ENCODE results near the gene APOL5. TPM values are rescaled to one million over a fixed set of nuclear protein-coding genes. Genes with fewer than 3 reads are reported as not detected.
"Not testable (repeated sequence)": the region's sequence is repeated elsewhere in the genome, so short reads cannot be mapped to it uniquely, and the experiment has no call there.

Gene APOL5
- total RNA-seq, 1 experiment from 2014 or later = not detected

DNA sequence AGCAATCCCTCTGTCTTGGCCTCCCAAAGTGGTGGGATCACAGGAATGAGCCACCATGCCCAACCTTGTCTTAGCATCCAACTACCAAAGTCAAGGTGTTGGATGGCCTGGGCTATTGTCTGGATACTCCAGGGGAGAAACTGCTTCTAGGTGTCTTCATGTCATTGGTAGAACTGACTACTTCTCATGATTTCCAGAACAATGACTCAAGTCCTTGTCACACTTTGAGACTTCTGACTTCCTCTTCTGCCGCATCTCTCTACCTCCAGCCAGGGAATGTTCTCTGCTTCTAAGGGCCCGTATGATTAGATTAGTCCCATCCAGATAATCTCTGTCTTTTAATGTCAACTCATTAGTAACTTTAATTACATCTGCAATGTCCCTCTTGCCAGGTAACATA, 38.8 kb upstream of the APOL5 start (continued):
- TF ChIP-seq AFF4 (CRISPR knock-in tag; IDR thresholded peaks at IDR 0.05; ENCODE audit: borderline replicate concordance) = no peak
- no peak for TF ChIP-seq IRF2 (CRISPR knock-in tag; IDR thresholded peaks at IDR 0.05; ENCODE audit: borderline replicate concordance, low read depth)
- TF ChIP-seq, protein P1, sequence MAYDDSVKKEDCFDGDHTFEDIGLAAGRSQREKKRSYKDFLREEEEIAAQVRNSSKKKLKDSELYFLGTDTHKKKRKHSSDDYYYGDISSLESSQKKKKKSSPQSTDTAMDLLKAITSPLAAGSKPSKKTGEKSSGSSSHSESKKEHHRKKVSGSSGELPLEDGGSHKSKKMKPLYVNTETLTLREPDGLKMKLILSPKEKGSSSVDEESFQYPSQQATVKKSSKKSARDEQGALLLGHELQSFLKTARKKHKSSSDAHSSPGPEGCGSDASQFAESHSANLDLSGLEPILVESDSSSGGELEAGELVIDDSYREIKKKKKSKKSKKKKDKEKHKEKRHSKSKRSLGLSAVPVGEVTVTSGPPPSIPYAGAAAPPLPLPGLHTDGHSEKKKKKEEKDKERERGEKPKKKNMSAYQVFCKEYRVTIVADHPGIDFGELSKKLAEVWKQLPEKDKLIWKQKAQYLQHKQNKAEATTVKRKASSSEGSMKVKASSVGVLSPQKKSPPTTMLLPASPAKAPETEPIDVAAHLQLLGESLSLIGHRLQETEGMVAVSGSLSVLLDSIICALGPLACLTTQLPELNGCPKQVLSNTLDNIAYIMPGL (CRISPR knock-in tag; IDR thresholded peaks at IDR 0.05) = no peak
- no peak for TF ChIP-seq ESRRA (CRISPR knock-in tag; IDR thresholded peaks at IDR 0.05; ENCODE audit: borderline replicate concordance)
- TF ChIP-seq NR3C1 (CRISPR knock-in tag; conservative IDR thresholded peaks at IDR 0.05; ENCODE audit: low read depth) = no peak
- no peak for TF ChIP-seq FOXK1 (CRISPR knock-in tag; IDR thresholded peaks at IDR 0.05)
- TF ChIP-seq, protein P2, sequence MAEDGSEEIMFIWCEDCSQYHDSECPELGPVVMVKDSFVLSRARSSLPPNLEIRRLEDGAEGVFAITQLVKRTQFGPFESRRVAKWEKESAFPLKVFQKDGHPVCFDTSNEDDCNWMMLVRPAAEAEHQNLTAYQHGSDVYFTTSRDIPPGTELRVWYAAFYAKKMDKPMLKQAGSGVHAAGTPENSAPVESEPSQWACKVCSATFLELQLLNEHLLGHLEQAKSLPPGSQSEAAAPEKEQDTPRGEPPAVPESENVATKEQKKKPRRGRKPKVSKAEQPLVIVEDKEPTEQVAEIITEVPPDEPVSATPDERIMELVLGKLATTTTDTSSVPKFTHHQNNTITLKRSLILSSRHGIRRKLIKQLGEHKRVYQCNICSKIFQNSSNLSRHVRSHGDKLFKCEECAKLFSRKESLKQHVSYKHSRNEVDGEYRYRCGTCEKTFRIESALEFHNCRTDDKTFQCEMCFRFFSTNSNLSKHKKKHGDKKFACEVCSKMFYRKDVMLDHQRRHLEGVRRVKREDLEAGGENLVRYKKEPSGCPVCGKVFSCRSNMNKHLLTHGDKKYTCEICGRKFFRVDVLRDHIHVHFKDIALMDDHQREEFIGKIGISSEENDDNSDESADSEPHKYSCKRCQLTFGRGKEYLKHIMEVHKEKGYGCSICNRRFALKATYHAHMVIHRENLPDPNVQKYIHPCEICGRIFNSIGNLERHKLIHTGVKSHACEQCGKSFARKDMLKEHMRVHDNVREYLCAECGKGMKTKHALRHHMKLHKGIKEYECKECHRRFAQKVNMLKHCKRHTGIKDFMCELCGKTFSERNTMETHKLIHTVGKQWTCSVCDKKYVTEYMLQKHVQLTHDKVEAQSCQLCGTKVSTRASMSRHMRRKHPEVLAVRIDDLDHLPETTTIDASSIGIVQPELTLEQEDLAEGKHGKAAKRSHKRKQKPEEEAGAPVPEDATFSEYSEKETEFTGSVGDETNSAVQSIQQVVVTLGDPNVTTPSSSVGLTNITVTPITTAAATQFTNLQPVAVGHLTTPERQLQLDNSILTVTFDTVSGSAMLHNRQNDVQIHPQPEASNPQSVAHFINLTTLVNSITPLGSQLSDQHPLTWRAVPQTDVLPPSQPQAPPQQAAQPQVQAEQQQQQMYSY (CRISPR knock-in tag; IDR thresholded peaks at IDR 0.05) = no peak

DNA sequence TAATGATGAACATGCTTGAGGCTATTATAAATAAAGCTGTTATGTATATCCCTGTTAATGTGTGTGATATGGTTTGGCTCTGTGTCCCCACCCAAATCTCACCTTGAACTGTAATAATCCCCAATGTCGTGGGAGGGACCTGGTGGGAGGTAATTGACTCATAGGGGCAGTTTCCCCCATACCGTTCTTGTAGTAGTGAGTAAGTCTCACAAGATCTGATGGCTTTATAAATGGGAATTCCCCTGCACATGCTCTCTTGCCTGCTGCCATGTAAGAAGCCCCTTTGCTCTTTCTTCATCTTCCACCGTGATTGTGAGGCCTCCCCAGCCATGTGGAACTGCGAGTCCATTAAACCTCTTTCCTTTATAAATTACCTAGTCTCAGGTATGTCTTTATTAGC, 38.2 kb upstream of the APOL5 start:
- H3K4me3 Mint-ChIP-seq; POLR2A ChIA-PET; DNase-seq (ENCODE audit: low spot score); CTCF ChIA-PET; H3K27ac Mint-ChIP-seq; H3K27me3 Mint-ChIP-seq (ENCODE audit: low read depth); ATAC-seq: not testable (repeated sequence)
- Mint-ChIP-seq H3K36me3 (peaks cover 21% of the 10 kb centered on the region), H3K9me3 (peaks cover 32% of the 10 kb centered on the region), H3K4me1 (peaks cover 21% of the 10 kb centered on the region)

DNA sequence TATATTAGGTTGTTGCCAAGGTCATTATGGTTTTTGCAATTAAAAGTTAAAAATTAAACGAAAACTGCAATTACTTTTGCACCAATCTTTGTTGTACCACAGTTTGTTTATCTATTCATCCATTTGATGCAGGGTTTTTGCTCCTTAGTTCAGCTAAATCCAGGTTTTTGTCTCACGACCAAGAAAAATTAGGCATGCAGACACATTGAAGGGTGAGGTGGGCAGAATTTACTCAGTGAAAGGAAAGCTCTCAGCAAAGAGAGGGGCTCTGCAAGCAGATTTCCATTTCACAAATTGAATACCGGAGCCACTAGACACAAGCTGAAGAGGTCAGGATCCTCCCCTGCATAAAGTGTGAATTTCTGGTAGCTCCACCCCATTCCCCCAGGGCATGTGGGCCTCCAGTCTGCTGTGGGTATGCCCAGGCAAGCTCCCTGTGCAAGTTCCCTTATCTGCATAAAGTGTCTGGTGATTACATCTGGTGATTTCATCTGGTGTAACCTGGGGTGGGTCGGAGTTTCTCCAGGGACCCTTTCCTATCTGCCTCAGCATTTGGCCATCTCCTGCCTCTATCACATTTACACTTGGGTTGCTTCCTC, 36.1 kb upstream of the APOL5 start:
- peaks cover 19% of the 10 kb centered on the region for H3K9me3 Mint-ChIP-seq
- DNase-seq (ENCODE audit: low spot score) = no peak
- TF ChIP-seq, protein P3, sequence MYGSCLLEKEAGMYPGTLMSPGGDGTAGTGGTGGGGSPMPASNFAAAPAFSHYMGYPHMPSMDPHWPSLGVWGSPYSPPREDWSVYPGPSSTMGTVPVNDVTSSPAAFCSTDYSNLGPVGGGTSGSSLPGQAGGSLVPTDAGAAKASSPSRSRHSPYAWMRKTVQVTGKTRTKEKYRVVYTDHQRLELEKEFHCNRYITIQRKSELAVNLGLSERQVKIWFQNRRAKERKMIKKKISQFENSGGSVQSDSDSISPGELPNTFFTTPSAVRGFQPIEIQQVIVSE (CRISPR knock-in tag; IDR thresholded peaks at IDR 0.05; ENCODE audit: borderline replicate concordance) = no peak
- TF ChIP-seq SP1 (CRISPR knock-in tag; conservative IDR thresholded peaks at IDR 0.05) = no peak
- TF ChIP-seq ZNF138 (CRISPR knock-in tag; conservative IDR thresholded peaks at IDR 0.05) = no peak
- TF ChIP-seq ZNF121 (CRISPR knock-in tag; IDR thresholded peaks at IDR 0.05) = no peak
- no peak for TF ChIP-seq SMAD4 (CRISPR knock-in tag; IDR thresholded peaks at IDR 0.05)
- TF ChIP-seq HMGA2 (CRISPR knock-in tag; IDR thresholded peaks at IDR 0.05) = no peak
- TF ChIP-seq AR (CRISPR knock-in tag; IDR thresholded peaks at IDR 0.05) = no peak
- TF ChIP-seq ESRRA (CRISPR knock-in tag; IDR thresholded peaks at IDR 0.05; ENCODE audit: borderline replicate concordance) = no peak
- TF ChIP-seq TCF7 (CRISPR knock-in tag; IDR thresholded peaks at IDR 0.05; ENCODE audit: low read depth) = no peak
- no peak for TF ChIP-seq E2F4 (CRISPR knock-in tag; IDR thresholded peaks at IDR 0.05; ENCODE audit: borderline replicate concordance, low read depth)
- H3K27ac Mint-ChIP-seq = no peak overlapping the region
- peaks cover 3% of the 10 kb centered on the region; the same call in 1 of the 2 replicates for H3K27me3 Mint-ChIP-seq (ENCODE audit: low read depth)
- ATAC-seq = no peak
- CTCF ChIA-PET = no interaction called here
- peaks cover 9% of the 10 kb centered on the region for H3K4me1 Mint-ChIP-seq
- peaks cover 14% of the 10 kb centered on the region for H3K36me3 Mint-ChIP-seq
- POLR2A ChIA-PET = no interaction called here
- no peak overlapping the region for H3K4me3 Mint-ChIP-seq
